NCI-H82 (cell line): ENCODE data around the gene RGS11.

Source experiments
- DNase-seq: peaks from one replicate; lab custom pipeline; 2025; lab: John Stamatoyannopoulos, UW

The RGS11 gene

GRCh38 chr16:229731-230281 lies 45.9 kb downstream of the RGS11 start:
- DNase-seq: no peak

- peak; percentile 95 for DNase-seq
Measured at GRCh38 chr16:228852-229730, 46.7 kb downstream of the RGS11 start, which contains the start of gene LUC7L. LUC7L (minus strand) TSS chr16:229449; CDS start chr16:229339, 110 bp downstream.

DNA sequence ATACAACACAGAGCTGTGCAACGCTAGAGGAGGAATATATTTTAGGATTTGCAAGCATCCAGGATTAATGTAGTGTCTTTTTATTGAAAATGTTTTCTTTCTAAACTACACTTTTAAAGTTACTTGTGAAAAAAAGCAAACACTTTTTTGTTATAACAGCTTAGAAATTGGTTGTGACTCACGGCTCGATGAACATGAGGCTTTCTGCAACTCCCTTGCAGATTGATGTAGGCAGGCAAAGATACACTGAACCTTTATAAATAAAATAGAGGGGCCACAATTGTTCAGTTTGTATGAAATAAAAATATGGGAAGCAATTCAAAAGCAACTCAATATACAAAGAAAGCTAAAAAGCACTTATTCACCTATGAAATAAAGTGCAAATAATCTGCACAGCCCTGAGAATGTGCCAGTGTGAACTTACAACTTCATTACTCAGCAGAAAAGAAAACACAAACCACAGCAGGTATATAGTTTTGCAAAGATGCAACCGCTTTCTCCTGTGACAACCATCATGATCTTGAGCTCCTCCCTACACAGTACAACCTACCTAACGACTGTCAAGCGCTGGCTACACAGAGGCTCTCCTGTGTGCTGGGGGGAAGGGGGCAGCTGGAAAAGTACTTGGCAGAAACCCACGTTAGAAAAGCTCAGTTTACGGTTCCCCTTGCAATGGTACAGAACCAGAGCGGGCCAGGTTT lies 47.4 kb downstream of the RGS11 start:
- DNase-seq: peak; percentile 47

- no peak for DNase-seq
Measured at GRCh38 chr16:220021-220420, 55.7 kb downstream of the RGS11 start.
